ENCODE data around the gene USP17L17. TPM values are rescaled to one million over a fixed set of nuclear protein-coding genes. Genes with fewer than 3 reads are reported as not detected.

Gene USP17L17
- total RNA-seq, 2 donors from 2014 or later, result not detected

Other genes starting within 250 kb of the USP17L17 start
- not detected for gene FAM90A26, start 73.5 kb upstream of the USP17L17 start, total RNA-seq
- gene USP17L10, start 33.2 kb upstream of the USP17L17 start, total RNA-seq, result not detected
- not detected for gene USP17L11, start 28.5 kb upstream of the USP17L17 start, total RNA-seq
- gene USP17L12, start 23.7 kb upstream of the USP17L17 start, total RNA-seq, result not detected
- not detected for gene USP17L13, start 19.0 kb upstream of the USP17L17 start, total RNA-seq
- gene USP17L15, start 9.5 kb upstream of the USP17L17 start, total RNA-seq, result not detected
- gene USP17L18, start 4.8 kb downstream of the USP17L17 start, total RNA-seq, result not detected
- not detected for gene USP17L19, start 9.5 kb downstream of the USP17L17 start, total RNA-seq
- not detected for gene USP17L20, start 14.2 kb downstream of the USP17L17 start, total RNA-seq
- gene USP17L21, start 19.0 kb downstream of the USP17L17 start, total RNA-seq, result not detected
- gene USP17L22, start 23.7 kb downstream of the USP17L17 start, total RNA-seq, result not detected
- not detected for gene USP17L24, start 81.3 kb downstream of the USP17L17 start, total RNA-seq
- not detected for gene USP17L25, start 86.0 kb downstream of the USP17L17 start, total RNA-seq
- not detected for gene USP17L26, start 90.8 kb downstream of the USP17L17 start, total RNA-seq
- not detected for gene USP17L5, start 95.5 kb downstream of the USP17L17 start, total RNA-seq
- not detected for gene USP17L27, start 100.3 kb downstream of the USP17L17 start, total RNA-seq
- not detected for gene USP17L28, start 105.0 kb downstream of the USP17L17 start, total RNA-seq
- not detected for gene USP17L29, start 109.8 kb downstream of the USP17L17 start, total RNA-seq
- gene USP17L30, start 119.2 kb downstream of the USP17L17 start, total RNA-seq, result not detected
- gene DEFB131A, start 200.5 kb downstream of the USP17L17 start, total RNA-seq, result not detected